ENCODE data around the gene ZAR1L.

Gene ZAR1L

GRCh38 chr13:32309312-32310133 is 5.6 kb downstream of the ZAR1L start:
- no peak for TF ChIP-seq CTCF (conservative IDR thresholded peaks at IDR 0.05; ENCODE audit: low read length)
- no peak for TF ChIP-seq EZH2phosphoT487 (IDR thresholded peaks at IDR 0.05; ENCODE audit: borderline replicate concordance)
- Histone ChIP-seq H3K9me2 (replicated peaks; ENCODE audit: low read depth, low read length) (no peaks in the 10 kb centered on the region), H3K9me3 (ENCODE audit: insufficient read depth, low read depth, low read length) (no peaks in the 10 kb centered on the region), H3K9ac (ENCODE audit: low read depth, low read length, poor library complexity, severe bottlenecking) (no peak overlapping the region), H3K79me2 (ENCODE audit: insufficient read depth, low read length) (no peaks in the 10 kb centered on the region), H3F3A (ENCODE audit: low read depth) (0 out of 2 replicates have a peak, but pooled peaks cover 3% of the 10 kb centered on the region), H3K4me1 (ENCODE audit: insufficient read depth, low read length, poor library complexity, severe bottlenecking) (peaks cover 18% of the 10 kb centered on the region), H3K36me3 (ENCODE audit: insufficient read depth, low read length) (no peaks in the 10 kb centered on the region), H4K20me1 (ENCODE audit: insufficient read depth, low read length, poor library complexity, severe bottlenecking) (no peaks in the 10 kb centered on the region), H3K4me2 (ENCODE audit: low read depth, low read length, poor library complexity, severe bottlenecking) (peak overlapping the region; percentile 67), H3K4me3 (ENCODE audit: low read length, poor library complexity, severe bottlenecking) (peak overlapping the region; percentile 40), H2AFZ (ENCODE audit: low read length) (peak overlapping the region; percentile 51; the same call in 1 of the 2 replicates), H3K27me3 (ENCODE audit: insufficient read depth, low read length, poor library complexity, severe bottlenecking) (no peaks in the 10 kb centered on the region)

DNA sequence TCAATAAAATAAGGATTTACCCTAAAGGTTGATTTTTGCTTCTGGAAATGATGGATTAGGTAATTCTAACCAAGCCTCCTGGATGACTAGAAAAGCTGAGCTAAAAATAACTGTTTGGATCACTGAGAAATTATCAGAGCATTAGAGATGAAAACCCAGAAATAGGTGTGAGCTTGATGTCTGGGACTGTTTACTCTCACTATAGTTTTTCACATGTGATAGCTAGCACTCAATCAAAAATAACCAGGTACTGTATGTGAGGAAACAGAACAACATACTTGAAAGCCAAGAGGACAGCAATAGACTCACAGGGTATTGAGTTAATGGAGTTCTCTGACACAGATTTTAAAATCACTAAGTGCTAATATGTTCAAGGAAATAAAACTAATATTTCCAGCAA is 9.5 kb downstream of the ZAR1L start:
- H3K27me3 ChIP-seq (ENCODE audit: insufficient read depth, low read length, poor library complexity, severe bottlenecking), result peaks cover 14% of the 10 kb centered on the region
- H3K9me2 ChIP-seq (replicated peaks; ENCODE audit: low read depth, low read length), result no peaks in the 10 kb centered on the region
- no peaks in the 10 kb centered on the region for H3K36me3 ChIP-seq (ENCODE audit: insufficient read depth, low read length)
- H3K4me1 ChIP-seq (ENCODE audit: insufficient read depth, low read length, poor library complexity, severe bottlenecking), result peaks cover 10% of the 10 kb centered on the region
- no peak overlapping the region for H3K9ac ChIP-seq (ENCODE audit: low read depth, low read length, poor library complexity, severe bottlenecking)
- no peaks in the 10 kb centered on the region for H4K20me1 ChIP-seq (ENCODE audit: insufficient read depth, low read length, poor library complexity, severe bottlenecking)
- 0 out of 2 replicates have a peak, but pooled peaks cover 3% of the 10 kb centered on the region for H3F3A ChIP-seq (ENCODE audit: low read depth)
- H3K4me2 ChIP-seq (ENCODE audit: low read depth, low read length, poor library complexity, severe bottlenecking), result no peak overlapping the region
- H3K9me3 ChIP-seq (ENCODE audit: insufficient read depth, low read depth, low read length), result no peaks in the 10 kb centered on the region
- H3K79me2 ChIP-seq (ENCODE audit: insufficient read depth, low read length), result no peaks in the 10 kb centered on the region
- H2AFZ ChIP-seq (ENCODE audit: low read length), result no peak overlapping the region
- H3K4me3 ChIP-seq (ENCODE audit: low read length, poor library complexity, severe bottlenecking), result no peak overlapping the region
- no peak for TF ChIP-seq EZH2phosphoT487 (IDR thresholded peaks at IDR 0.05; ENCODE audit: borderline replicate concordance)
- no peak for TF ChIP-seq CTCF (conservative IDR thresholded peaks at IDR 0.05; ENCODE audit: low read length)

- H2AFZ ChIP-seq (ENCODE audit: low read length), result no peak overlapping the region
- H3K9ac ChIP-seq (ENCODE audit: low read depth, low read length, poor library complexity, severe bottlenecking), result no peak overlapping the region
- peaks cover 45% of the 10 kb centered on the region for H3K27me3 ChIP-seq (ENCODE audit: insufficient read depth, low read length, poor library complexity, severe bottlenecking)
- peaks cover 2% of the 10 kb centered on the region for H3K4me1 ChIP-seq (ENCODE audit: insufficient read depth, low read length, poor library complexity, severe bottlenecking)
- H3K9me2 ChIP-seq (replicated peaks; ENCODE audit: low read depth, low read length), result no peaks in the 10 kb centered on the region
- no peaks in the 10 kb centered on the region for H3K9me3 ChIP-seq (ENCODE audit: insufficient read depth, low read depth, low read length)
- no peaks in the 10 kb centered on the region for H3K79me2 ChIP-seq (ENCODE audit: insufficient read depth, low read length)
- H3K4me3 ChIP-seq (ENCODE audit: low read length, poor library complexity, severe bottlenecking), result no peak overlapping the region
- no peak overlapping the region for H3K4me2 ChIP-seq (ENCODE audit: low read depth, low read length, poor library complexity, severe bottlenecking)
- H3K36me3 ChIP-seq (ENCODE audit: insufficient read depth, low read length), result no peaks in the 10 kb centered on the region
- TF ChIP-seq CTCF (conservative IDR thresholded peaks at IDR 0.05; ENCODE audit: low read length), result no peak
- no peak for TF ChIP-seq EZH2phosphoT487 (IDR thresholded peaks at IDR 0.05; ENCODE audit: borderline replicate concordance)
- no peaks in the 10 kb centered on the region for H4K20me1 ChIP-seq (ENCODE audit: insufficient read depth, low read length, poor library complexity, severe bottlenecking)
- no peaks in the 10 kb centered on the region for H3F3A ChIP-seq (ENCODE audit: low read depth)
Observed at GRCh38 chr13:32302461-32302860, 12.7 kb downstream of the ZAR1L start.

Data from Loucy (cell line).